Prostate gland (tissue), 2 donors: ENCODE measurements around the gene BIRC7.

Experiments used
- CTCF ChIP-seq, 4 experiments: fragments of 200-600 bp in 2 of 4; fragments of 450-650 bp in 2 of 4; sonication (generic) in 2 of 4; IDR thresholded peaks; 1 replicate in 3 of 4; 2 replicates in 1 of 4; pipeline ENCODE4 v1.5.1; 2016 to 2019; ENCODE audit warnings: antibody characterized with exemption in 4 of 4, mild to moderate bottlenecking in 2 of 4, moderate library complexity in 2 of 4
- POLR2A ChIP-seq: fragments of 450-650 bp; IDR thresholded peaks from one replicate; pipeline ENCODE4 v1.6.1; 2016; ENCODE audit warnings: antibody characterized with exemption, mild to moderate bottlenecking

GRCh38 chr20:63262836-63263235, 27.1 kb downstream of the BIRC7 start:
- TF ChIP-seq CTCF (IDR thresholded peaks at IDR 0.05) (no peak), POLR2A (no peak)
